ENCODE results near the gene PREX1.

The PREX1 gene

GRCh38 chr20:48701702-48702101 is 126.1 kb downstream of the PREX1 start:
- TF ChIP-seq CTCF (IDR thresholded peaks at IDR 0.05; ENCODE audit: borderline replicate concordance, insufficient read depth, low read depth, low read length) = no peak
- no peak overlapping the region for H3K4me3 ChIP-seq (ENCODE audit: low read depth, low read length)

GRCh38 chr20:48698507-48699267 is 129.1 kb downstream of the PREX1 start:
- TF ChIP-seq CTCF (IDR thresholded peaks at IDR 0.05; ENCODE audit: borderline replicate concordance, insufficient read depth, low read depth, low read length) = 0 out of 2 replicates have a peak, but pooled peaks have one; percentile 21
- H3K4me3 ChIP-seq (ENCODE audit: low read depth, low read length) = no peak overlapping the region

DNA sequence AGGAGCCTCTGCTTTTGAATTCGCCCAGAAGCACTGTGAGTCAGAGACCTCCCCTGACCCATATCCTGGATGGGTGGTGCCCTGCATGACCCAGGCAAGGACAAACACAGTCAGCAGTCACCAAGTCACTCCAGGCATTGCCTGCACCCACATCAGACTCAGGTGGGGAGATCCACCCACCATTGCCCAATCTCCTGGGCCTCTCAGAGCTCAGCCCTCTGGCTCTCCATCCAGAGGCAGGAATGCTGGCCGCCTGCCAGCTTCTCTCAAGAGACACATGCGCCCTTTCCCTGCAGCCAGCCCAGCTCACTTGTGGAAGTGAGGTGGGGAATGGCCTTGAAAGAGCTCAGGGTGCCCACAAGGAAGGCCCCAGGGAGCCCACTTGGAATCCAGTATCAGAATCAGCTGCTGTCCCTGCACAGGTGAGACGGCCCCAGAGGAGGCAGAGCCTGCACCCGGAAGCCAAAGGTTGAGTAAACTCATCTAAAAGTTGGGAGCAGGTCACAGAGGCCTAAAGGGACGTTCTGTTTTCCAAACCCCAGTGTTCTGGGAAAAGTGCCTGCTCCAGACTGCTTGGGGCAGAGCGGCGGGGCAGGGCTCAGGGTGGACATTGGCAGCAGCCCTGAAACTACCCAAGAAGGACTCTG is 129.8 kb downstream of the PREX1 start:
- no peak overlapping the region for H3K4me3 ChIP-seq (ENCODE audit: low read depth, low read length)
- TF ChIP-seq CTCF (IDR thresholded peaks at IDR 0.05; ENCODE audit: borderline replicate concordance, insufficient read depth, low read depth, low read length) = no peak

- TF ChIP-seq CTCF (IDR thresholded peaks at IDR 0.05; ENCODE audit: borderline replicate concordance, insufficient read depth, low read depth, low read length) = no peak
- no peak overlapping the region for H3K4me3 ChIP-seq (ENCODE audit: low read depth, low read length)
Measured at GRCh38 chr20:48696671-48697070, 131.1 kb downstream of the PREX1 start.

DNA sequence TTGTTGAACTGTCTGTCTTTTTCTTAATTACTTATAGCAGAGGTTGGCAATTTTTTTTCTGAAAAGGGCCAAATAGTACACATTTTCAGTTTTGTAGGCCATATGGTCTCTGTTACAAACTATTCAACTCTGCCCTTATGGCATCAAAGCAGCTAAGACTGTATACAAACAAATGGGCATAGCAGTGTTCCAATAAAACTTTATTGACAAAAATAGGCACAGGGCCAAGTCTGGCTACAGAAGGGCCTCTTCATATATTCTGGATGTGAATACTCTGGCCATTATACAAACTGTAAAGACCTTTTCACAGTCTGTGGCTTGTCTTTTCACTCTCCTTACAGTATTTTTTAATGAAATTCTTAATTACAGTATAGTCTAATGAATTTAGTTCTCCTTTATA is 132.1 kb downstream of the PREX1 start:
- no peak overlapping the region for H3K4me3 ChIP-seq (ENCODE audit: low read depth, low read length)
- TF ChIP-seq CTCF (IDR thresholded peaks at IDR 0.05; ENCODE audit: borderline replicate concordance, insufficient read depth, low read depth, low read length) = no peak

- no peak for TF ChIP-seq CTCF (IDR thresholded peaks at IDR 0.05; ENCODE audit: borderline replicate concordance, insufficient read depth, low read depth, low read length)
- H3K4me3 ChIP-seq (ENCODE audit: low read depth, low read length) = no peak overlapping the region
Measured at GRCh38 chr20:48695255-48695654, 132.5 kb downstream of the PREX1 start.

- no peak overlapping the region for H3K4me3 ChIP-seq (ENCODE audit: low read depth, low read length)
- TF ChIP-seq CTCF (IDR thresholded peaks at IDR 0.05; ENCODE audit: borderline replicate concordance, insufficient read depth, low read depth, low read length) = no peak
Measured at GRCh38 chr20:48694381-48694865, 133.4 kb downstream of the PREX1 start.
